GM18909 (cell line): ENCODE data around the gene ADORA1.

Source experiments
- ATAC-seq: cut with Tn5 transposase; IDR thresholded peaks from one replicate; pipeline ENCODE4 v1.9.1; 2021; ENCODE audit warnings: mild to moderate bottlenecking; ENCODE audit not compliant: unreplicated experiment, poor library complexity

ADORA1 gene

GRCh38 chr1:203137324-203137723 is 9.8 kb downstream of the ADORA1 start:
- no peak for ATAC-seq

- ATAC-seq: no peak
Measured at GRCh38 chr1:203138066-203138465, 10.5 kb downstream of the ADORA1 start.

- no peak for ATAC-seq
Measured at GRCh38 chr1:203139976-203140475, 12.5 kb downstream of the ADORA1 start.

GRCh38 chr1:203140743-203141520 is 13.4 kb downstream of the ADORA1 start:
- ATAC-seq: no peak

- ATAC-seq: no peak
Measured at GRCh38 chr1:203142124-203142523, 14.6 kb downstream of the ADORA1 start.

GRCh38 chr1:203142684-203143408 is 15.3 kb downstream of the ADORA1 start:
- ATAC-seq: no peak

GRCh38 chr1:203143641-203144040 is 16.1 kb downstream of the ADORA1 start:
- no peak for ATAC-seq

- no peak for ATAC-seq
Measured at GRCh38 chr1:203144661-203145060, 17.1 kb downstream of the ADORA1 start.

- ATAC-seq: no peak
Measured at GRCh38 chr1:203145321-203146041, 18.0 kb downstream of the ADORA1 start.

- ATAC-seq: no peak
Measured at GRCh38 chr1:203146042-203146369, 18.5 kb downstream of the ADORA1 start.

- ATAC-seq: no peak
Measured at GRCh38 chr1:203146537-203146936, 19.0 kb downstream of the ADORA1 start.

GRCh38 chr1:203147376-203147775 is 19.9 kb downstream of the ADORA1 start:
- ATAC-seq: no peak

- ATAC-seq: no peak
Measured at GRCh38 chr1:203148127-203148526, 20.6 kb downstream of the ADORA1 start.

- ATAC-seq: no peak
Measured at GRCh38 chr1:203148579-203148978, 21.1 kb downstream of the ADORA1 start.

- ATAC-seq: no peak
Measured at GRCh38 chr1:203149188-203149840, 21.8 kb downstream of the ADORA1 start.

- no peak for ATAC-seq
Measured at GRCh38 chr1:203150511-203151297, 23.2 kb downstream of the ADORA1 start.

GRCh38 chr1:203151362-203152157 is 24.0 kb downstream of the ADORA1 start:
- ATAC-seq: no peak

- ATAC-seq: no peak
Measured at GRCh38 chr1:203152158-203153034, 24.9 kb downstream of the ADORA1 start.
